Forelimb muscle (tissue), 1 donor: Measurements from ENCODE around the gene MYO3B. TPM values are rescaled to one million over a fixed set of nuclear protein-coding genes. Genes with fewer than 3 reads are reported as not detected.
"Not testable (repeated sequence)": the region's sequence is repeated elsewhere in the genome, so short reads cannot be mapped to it uniquely, and the experiment has no call there.

ENCODE experiments used
- DNase-seq: peaks from one replicate; pipeline ENCODE4 v3.0.0-alpha.2; 2013; ENCODE audit warnings: low read depth
- polyA plus RNA-seq: library from polyadenylated mRNA; unstranded; fragments of 120-200 nt; gene quantifications from one replicate; pipeline ENCODE4 v1.2.1, GENCODE V29; 2013; ENCODE audit not compliant: insufficient read length

Gene MYO3B
- polyA plus RNA-seq, 1 donor = 0.10 TPM

DNA sequence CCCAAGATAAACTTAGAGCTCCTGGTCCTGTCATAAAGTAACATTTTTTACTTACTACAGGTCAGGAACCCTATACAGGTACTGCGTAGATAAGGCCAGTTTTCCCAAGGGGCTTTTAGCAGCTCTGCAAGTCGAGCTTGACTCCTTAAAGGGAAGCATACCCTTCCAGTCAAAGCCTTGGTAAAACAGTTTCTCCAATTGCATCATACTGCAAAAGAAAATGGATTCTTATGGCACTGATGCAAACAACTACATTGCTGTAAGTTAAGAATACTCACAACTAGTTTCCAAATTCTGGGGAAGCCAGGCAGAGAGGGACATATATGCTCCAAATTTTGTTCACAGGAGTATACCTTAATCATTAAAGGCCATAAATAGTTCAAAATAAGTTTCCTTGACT lies 31.0 kb downstream of the MYO3B start:
- DNase-seq = no peak

DNA sequence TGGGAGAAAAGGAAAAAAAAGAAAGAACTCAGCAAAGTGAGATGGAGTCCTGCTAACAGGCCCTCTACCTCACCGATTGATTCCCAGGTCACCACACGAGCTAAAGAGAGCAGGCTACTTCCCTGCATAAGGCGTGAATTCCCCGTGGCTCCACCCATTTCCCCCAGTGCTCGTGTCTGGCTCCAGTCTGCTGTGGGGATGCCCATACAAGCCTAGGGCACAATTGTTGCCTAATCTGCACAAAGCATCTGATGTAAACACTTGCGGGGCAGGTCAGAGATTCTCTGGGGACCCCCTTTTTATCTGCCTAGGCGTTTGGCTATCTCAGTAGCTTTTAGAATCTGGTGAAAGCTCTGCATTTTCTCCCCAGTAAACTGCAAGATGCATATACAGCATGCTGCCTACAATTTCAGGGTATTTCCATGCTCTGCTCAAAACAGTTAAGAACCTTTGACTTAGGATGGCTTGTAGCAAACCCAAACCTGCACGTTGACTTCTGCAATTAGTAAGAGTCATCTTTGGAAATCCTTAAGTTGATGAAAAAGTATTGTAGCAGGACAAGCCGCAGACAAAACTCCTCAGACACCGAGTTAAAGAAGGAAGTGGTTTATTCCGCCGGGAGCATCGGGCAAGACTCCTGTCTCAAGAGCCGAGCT lies 34.8 kb downstream of the MYO3B start:
- DNase-seq = no peak

DNA sequence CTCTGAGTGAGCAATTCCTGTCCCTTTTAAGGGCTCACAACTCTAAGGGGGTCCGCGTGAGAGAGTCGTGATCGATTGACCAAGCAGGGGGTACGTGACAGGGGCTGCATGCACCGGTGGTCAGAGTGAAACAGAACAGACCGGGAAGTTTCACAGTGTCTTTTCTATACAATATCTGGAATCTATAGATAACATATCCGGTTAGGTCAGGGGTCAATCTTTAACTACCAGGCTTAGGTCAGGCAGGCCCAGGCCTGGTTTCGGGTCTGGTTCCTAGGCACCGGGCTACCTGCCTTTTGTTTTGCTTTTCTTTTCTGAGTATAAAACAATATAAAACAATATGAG lies 35.3 kb downstream of the MYO3B start:
- DNase-seq = not testable (repeated sequence)

DNA sequence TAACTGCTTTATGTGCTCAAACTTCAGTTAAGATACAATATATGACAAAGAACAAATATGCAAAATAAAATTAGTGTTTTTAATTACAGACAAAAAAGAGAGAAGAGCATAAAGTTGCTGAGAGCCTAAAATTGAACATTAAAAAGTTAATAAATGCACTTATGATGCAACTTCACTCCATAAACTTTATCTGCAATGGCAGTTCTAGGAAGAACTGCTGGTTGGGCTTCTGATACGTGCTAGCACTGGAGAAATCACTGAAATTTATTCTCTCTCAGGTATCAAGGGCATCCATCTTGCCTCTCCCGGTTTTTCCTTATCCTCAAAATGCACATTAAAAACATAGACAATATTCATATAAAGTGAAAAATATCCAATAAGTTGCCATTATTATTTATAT lies 35.7 kb downstream of the MYO3B start:
- no peak for DNase-seq

DNA sequence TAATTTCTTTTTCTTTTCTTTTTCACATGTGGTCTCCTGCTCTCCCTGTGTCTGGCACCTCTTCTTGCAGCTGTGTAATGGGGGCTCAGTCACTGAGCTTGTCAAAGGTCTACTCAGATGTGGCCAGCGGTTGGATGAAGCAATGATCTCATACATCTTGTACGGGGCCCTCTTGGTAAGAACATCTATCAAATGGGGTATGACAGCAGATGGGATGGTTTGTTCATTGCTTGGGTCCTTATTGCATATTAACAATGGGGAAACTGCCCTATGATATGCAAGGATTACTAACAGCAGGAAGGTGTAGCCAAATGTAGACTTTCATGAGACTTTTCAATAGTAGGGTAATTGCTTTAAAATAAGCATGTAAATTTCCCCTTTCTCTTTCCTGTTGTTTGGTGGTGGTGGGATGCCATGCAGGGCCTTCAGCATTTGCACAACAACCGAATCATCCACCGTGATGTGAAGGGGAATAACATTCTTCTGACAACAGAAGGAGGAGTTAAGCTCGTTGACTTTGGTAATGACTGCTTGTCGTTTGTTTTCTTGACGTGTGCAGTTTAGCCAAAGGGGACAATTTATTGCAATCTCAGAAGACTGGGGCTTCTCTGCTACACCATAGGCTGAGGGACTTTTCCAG lies 36.5 kb downstream of the MYO3B start:
- no peak for DNase-seq

DNA sequence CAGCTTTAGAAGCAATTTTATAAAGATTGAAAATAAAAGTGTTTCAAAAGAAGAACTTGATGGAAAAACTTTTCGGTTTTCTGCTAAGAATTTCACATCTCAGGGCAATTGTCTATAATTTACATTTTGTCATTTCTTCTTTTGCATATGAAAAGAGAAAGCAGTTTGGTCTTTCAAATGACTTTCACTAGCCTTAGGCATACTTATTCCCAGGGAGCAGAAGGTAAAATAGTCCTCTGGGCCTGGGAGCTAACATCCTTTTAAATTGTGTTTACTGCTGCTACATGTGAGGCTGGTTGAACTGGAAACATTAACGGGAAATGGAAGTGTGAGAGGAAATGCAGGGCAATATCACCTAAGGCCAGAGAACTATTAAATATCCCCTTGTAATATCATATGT lies 37.1 kb downstream of the MYO3B start:
- DNase-seq = no peak

DNA sequence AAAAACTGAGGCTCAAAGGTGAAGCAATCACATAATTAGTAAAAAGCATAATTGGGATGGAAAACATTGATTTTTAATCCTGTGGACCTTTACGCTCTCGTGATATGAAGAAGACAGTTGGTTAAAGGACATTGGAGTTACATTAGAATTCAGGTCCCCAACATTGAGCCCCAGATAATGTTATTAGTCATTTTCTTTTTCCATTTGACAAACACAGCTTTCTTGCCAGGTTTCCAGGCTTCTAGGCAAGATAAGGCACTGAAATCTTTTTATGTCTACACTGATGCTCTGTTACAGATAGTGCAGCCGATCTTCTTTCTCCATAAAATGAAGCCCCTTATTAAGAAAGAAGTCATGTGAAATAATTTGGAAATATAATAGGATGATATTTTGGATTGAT lies 38.5 kb downstream of the MYO3B start:
- no peak for DNase-seq

DNA sequence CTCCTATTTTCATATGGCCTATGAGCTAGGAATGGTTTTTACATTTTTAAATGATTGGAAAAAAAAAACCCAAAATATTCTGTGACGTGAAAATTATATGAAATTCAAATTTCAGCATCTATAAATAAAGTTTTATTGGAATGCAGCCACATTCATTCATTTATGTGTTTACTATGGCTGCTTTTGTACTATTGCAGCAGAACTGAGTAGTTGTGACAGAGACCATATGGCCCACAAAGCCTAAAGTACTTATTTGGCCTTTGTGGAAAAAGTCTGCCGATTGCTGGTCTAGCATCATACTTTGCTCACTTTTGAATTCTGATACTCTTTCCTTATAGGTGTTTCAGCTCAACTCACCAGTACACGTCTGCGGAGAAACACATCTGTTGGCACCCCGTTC lies 39.0 kb downstream of the MYO3B start:
- no peak for DNase-seq

DNA sequence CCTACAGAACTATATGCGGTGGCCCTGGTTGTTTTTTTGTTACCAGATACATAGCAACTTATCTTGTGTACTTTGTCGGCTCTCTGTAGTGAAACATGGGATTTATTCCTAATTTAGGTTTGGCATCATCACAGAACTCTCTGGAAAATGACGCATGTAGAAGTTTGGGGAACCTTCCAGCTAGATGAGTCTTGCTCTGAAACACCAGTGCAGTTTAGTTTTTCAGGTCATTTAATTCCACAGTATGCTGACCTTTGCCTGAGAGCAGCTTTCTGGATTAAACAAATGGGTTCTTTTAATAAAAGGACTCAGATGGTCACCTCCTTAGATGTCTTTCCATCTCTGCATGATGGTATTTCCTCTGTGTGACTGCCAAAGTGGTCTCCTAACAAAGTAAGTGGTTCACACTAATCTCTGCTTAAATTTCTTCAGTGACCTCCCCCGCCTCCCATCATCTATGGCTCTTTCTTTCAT lies 39.9 kb downstream of the MYO3B start:
- no peak for DNase-seq

DNA sequence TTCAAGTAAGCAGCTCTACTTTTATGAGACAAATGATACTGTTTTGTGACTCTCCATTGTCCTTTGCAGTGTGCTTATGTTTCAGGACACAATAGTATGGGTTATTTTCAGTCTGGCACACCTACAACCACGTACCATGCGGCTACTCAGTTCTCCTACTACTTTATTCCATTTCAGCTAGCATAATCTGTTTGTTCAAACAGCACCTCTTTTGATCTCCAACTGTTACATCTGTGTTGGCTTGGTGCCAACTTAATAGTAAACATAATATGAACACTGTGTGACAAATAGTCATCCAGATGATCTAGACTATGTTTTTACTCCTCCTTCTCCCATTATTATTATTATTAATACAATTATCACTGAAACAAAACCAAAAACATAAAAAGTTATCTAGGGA lies 40.5 kb downstream of the MYO3B start:
- no peak for DNase-seq

DNA sequence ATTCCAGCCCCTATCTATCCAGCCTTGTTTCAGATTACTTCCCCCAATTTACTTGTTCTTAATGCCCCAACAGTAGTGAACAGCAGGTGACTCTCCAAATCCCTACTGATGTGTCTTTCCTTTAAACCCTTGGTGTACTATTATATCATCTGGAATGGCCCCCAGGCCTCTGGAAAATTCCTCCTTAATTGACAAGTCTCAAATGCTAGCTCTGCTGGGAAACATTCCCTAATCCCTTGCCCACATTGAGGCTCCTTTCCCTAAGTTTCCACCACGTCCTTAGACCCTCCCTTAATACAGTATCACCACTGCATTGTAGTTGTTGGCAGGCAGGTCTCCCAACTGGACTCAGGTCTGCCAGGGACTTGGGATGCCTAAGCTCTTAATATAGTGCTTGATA lies 41.0 kb downstream of the MYO3B start:
- no peak for DNase-seq

DNA sequence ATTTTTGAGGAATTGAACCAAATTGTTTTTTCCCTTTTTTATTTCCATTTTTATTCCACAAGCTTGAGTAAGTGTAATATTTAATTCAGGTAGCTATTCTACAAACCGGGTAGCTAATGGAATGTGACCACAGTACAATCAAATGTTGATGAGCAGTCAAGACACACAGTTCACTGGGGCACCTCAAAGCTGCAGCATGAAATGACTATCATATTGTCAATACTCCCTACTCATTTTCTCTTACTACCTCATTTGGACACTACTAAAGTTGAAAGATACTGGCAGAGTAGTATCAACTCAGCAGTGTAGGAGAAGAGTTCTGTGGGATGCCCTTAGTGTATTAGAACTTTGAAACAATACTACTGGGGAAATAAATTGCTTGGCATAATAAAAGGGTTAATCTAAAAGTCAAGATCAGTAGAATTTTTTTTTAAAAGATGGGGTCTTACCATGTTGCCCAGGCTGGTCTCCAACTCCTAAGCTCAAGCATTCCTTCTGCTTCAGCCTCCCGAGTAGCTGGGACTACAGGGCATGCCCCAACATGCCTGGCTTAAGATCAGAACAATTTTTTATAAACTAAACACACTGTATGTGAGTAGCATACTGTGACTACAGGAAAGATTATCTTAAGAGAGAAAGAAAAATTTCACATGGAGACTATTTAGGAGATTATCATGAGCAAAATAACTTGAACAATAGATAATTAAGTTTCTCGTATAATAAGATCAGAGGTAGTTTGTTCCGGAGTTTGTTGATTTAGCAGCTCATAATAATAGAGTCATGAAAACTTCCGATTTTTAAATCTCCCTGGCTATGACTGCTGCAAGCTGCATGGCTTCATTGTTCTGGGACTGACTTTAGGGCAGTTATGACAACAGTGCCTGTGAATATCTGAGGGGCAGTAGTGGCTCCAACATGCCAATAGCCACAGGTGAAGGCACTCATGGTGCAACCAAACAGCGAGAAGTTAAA lies 43.7 kb downstream of the MYO3B start:
- no peak for DNase-seq

DNA sequence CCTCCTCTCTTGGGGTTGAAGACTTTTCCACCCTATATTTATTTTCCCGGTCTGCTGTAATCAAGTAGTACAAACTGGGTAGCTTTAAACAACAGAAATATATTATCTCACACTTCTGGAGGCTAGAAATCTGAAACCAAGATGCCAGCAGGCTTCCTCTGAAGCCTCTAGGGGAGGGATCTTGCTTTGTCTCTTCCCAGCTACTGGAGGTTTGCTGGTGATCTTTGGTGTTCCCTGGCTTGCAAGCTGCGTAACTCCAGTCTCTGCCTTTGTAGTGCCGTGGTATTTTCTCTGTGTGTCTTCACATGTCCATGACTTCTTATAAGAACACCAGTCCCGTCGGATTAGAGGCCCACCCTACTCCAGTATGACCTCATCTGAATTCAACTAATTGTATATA lies 44.4 kb downstream of the MYO3B start:
- DNase-seq = no peak

DNA sequence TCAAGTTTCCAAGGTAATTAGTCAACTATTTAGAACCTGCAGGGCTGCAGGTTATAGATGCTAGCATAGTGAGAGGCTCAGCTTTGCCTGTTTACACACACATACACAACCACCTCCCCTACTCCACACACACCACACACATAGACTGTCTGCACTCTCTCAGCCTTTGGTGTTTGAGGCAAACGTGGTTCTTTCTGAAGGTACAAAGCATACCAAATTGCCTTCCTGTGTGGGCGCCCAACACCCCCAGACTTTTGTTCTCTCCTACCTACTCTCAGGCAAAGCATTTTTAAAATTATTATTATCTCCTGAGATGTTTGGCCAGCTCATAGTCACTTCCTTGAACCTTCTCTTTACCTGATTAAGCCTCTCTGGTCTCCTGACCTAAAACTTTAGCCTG lies 44.9 kb downstream of the MYO3B start:
- no peak for DNase-seq

DNA sequence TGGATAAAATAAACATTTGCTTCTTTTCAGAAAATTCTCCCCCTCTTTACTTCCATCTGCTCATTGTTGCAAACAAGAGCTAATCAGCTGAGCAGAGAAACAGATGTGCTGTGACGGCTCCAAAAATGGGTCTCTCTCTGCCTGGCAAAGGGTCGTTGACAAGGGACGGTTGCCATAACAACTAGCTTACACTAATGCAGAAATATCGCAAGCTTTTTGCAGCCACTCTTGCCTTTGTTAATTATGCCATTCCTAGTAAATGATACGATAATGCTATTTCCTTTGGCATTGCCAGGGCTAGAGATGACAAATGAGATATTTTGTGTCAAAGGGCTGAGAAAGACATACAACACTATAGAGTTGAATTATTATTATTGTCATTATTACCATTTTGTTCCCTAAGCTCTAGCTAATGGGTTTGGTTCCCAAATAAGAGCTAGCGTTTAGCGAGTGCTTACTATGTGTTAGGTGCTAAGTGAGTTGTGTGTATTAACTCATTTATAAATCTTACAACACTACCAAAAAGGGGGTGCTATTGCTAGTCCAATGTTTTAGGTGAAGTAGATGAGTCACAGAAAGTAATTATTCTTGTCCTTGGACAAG lies 46.8 kb downstream of the MYO3B start:
- no peak for DNase-seq

DNA sequence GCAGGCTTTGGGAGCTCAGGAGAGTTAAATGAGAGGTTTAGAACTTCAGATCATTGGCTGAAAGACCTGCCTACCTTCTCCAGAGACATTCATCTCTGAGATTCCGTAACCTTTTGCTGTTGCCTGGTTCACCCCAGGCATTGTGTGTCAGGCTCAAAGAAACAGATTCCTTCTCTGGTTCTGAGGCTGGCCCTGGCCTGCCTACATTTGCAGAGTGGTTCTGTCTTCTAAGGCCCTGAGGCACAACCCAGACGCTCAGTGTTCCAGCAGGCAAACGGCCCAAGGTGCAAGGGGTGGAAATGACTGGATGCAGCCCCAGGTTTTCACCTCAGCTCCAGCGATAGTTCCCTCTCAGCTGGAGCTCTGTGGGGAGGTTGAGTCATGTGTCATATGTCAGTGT lies 48.3 kb downstream of the MYO3B start:
- no peak for DNase-seq

DNA sequence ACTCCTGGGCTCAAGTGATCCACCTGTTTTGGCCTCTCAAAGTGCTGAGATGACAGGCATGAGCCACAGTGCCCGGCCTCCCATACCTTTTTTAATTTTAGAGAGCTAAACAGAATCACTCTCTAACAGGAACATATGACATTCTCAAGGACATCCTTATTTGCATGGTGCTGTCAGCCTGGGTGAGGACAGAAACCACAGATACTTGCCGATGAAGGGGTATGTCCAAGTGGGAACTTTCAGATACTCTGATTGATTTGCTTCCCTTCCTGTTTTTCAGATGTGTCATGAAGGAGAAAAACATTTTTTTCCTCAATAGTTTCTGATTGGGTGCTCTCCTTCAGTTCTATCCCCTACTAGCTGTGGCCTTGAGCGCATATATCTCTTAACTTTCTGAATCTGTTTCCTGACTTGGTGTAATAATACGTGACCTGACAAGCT lies 49.6 kb downstream of the MYO3B start:
- DNase-seq = no peak

DNA sequence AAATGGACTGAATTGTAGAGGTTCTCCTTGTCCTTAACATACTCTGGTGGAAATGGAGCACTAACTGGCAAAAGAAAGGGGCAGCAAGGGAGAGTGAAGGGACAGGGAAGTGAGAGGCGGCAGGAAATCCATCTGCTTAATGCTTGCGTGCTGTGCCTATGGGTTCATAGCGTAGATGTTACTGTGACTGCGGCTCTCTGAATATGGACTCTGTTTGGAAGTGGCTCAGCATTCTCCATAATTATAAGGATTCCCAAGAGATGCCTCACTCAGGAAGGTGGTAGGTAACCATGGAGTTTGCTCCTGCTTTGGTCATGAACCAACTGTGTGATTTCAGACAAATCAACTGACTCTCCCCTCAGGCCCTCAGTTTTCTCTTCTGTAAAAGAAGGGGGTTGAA lies 50.0 kb downstream of the MYO3B start:
- DNase-seq = no peak

DNA sequence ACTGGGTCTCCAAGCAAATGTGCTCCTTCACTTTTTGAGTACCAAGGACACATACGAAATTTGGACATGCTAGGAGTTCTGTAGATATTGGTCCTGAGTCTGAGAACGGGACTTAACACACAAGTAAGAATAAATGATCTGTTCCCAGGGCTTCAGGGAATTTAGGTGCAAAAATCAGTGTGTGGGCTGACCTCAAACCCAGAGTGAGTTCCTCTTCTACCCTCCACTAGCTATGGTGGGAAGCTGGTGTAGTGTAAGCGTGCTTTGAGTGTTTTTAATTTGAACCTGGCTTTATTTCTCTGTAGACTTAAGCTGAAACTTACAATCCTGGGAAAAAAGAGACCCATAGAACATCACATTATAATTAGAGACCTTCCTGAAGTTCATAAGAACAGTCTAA lies 50.5 kb downstream of the MYO3B start:
- DNase-seq = no peak

DNA sequence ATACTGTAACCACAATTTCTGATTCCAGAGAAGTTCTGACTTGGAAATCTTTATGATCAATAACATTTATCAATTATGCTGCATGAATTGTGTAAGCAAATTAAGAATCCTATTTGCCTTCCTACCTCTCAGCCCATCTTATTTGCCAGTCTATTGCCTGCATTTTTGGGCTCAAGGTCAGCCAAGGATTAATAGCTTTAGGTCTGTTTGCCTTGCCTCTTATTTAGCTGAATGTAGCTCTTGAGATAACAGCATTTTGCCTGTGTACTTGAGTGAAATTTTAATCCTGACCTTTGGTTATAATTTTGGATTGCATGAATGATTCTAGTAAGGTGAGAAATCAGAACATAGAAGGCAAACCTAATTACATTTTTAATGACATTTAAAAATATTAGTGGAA lies 51.2 kb downstream of the MYO3B start:
- DNase-seq = no peak

DNA sequence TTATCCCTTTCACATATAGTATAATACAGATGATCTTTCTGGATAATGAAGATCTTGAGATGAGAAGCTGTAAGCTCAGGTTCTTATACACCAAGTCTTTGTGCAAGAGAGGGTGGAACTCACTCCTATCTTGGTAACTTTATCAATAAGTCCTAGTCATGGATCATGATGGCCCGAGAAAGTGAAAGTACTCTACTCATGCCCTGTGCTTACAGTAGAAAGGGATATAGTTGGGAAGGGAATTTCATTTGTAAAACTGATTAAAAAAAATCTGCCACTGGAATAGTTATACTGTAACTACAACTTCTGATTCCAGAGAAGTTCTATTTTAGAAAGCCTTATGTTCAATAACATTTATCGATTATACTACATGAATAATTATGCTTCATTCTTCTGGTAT lies 51.8 kb downstream of the MYO3B start:
- DNase-seq = no peak
